H1 (cell line): ENCODE results near the gene GDNF. TPM values are rescaled to one million over a fixed set of nuclear protein-coding genes. Genes with fewer than 3 reads are reported as not detected.
A peak's percentile ranks its signal among the peaks of the same experiment; 100 is the strongest.

Experiments
- CTCF ChIA-PET: fragments of 300-600 bp; sonication (Branson Sonifier 250); formaldehyde crosslinking; loops from one replicate; lab custom pipeline; 2021; ENCODE audit not compliant: partially characterized antibody; lab: Charles Lee
- POLR2A ChIA-PET: fragments of 300-600 bp; sonication (Branson Sonifier 250); formaldehyde crosslinking; loops from one replicate; lab custom pipeline; 2021; ENCODE audit warnings: inconsistent platforms; ENCODE audit not compliant: partially characterized antibody; lab: Charles Lee
- DNase-seq, 2 experiments: peaks; one replicate each; pipeline versions ENCODE4 v3.0.0 to v3.0.0-alpha.2; 2010 to 2022; ENCODE audit warnings: low spot score in 2 of 2, low read depth in 1 of 2, mixed read lengths in 1 of 2
- FAIRE-seq: peaks from 2 replicates; lab custom pipeline; 2011; peaks lifted over from hg19 to GRCh38; lab: Jason Lieb, UNC
- H2AFZ ChIP-seq: 2 replicates; pipeline ENCODE4 v1.8.1; 2012; ENCODE audit warnings: low read length, inconsistent platforms
- H2AK5ac ChIP-seq: 2 replicates; pipeline ENCODE4 v1.6.1; 2013; ENCODE audit warnings: low read depth, low read length
- H2BK120ac ChIP-seq: replicated peaks from 2 replicates; pipeline ENCODE3; 2013; ENCODE audit warnings: low read depth, low read length, inconsistent platforms
- H2BK12ac ChIP-seq: 2 replicates; pipeline ENCODE4 v1.6.1; 2013; ENCODE audit warnings: low read depth, low read length
- H2BK15ac ChIP-seq: 2 replicates; pipeline ENCODE4 v1.6.1; 2013; ENCODE audit warnings: low read length
- H2BK20ac ChIP-seq: 2 replicates; pipeline ENCODE4 v1.6.1; 2013; ENCODE audit warnings: low read length
- H2BK5ac ChIP-seq: 2 replicates; pipeline ENCODE4 v1.6.1; 2013; ENCODE audit warnings: low read depth, low read length
- H3K14ac ChIP-seq: 2 replicates; pipeline ENCODE4 v1.6.1; 2013; ENCODE audit warnings: inconsistent platforms; ENCODE audit not compliant: insufficient read length
- H3K18ac ChIP-seq: 2 replicates; pipeline ENCODE4 v1.6.1; 2013; ENCODE audit warnings: low read length; ENCODE audit errors: extremely low read depth
- H3K23ac ChIP-seq: 2 replicates; pipeline ENCODE4 v1.6.1; 2013; ENCODE audit warnings: inconsistent platforms; ENCODE audit not compliant: insufficient read length
- H3K23me2 ChIP-seq: 2 replicates; pipeline ENCODE4 v1.6.1; 2013; ENCODE audit warnings: low read depth, low read length
- H3K27ac ChIP-seq: 2 replicates; pipeline ENCODE4 v1.6.1; 2011; ENCODE audit warnings: low read depth, low read length, inconsistent platforms
- H3K27me3 ChIP-seq, 4 experiments: replicated peaks in 1 of 4; 1 replicate in 1 of 4; 2 replicates in 3 of 4; pipeline versions ENCODE4 v1.6.1 to v1.8.1; 2011 to 2013; ENCODE audit warnings: low read length in 3 of 4, mild to moderate bottlenecking in 3 of 4, inconsistent platforms in 2 of 4, mixed read lengths in 2 of 4, moderate library complexity in 1 of 4; ENCODE audit not compliant: control insufficient read depth in 3 of 4, insufficient read depth in 3 of 4; ENCODE audit errors: extremely low read depth in 1 of 4
- H3K36me3 ChIP-seq, 4 experiments: 2 replicates each; pipeline versions ENCODE4 v1.6.1 to v1.8.1; 2011 to 2013; ENCODE audit warnings: mild to moderate bottlenecking in 4 of 4, low read length in 3 of 4, moderate library complexity in 2 of 4, control low read depth in 1 of 4, inconsistent platforms in 1 of 4; ENCODE audit not compliant: insufficient read depth in 4 of 4, control insufficient read depth in 2 of 4
- H3K4ac ChIP-seq: replicated peaks from 2 replicates; pipeline ENCODE3; 2013; ENCODE audit warnings: low read length, low read depth, mixed read lengths, inconsistent platforms; ENCODE audit not compliant: insufficient read length
- H3K4me1 ChIP-seq, 4 experiments: replicated peaks in 1 of 4; 1 replicate in 1 of 4; 2 replicates in 3 of 4; pipeline versions ENCODE4 v1.6.1 to v1.8.1; 2011 to 2013; ENCODE audit warnings: low read length in 3 of 4, inconsistent platforms in 2 of 4, mixed read lengths in 1 of 4; ENCODE audit not compliant: insufficient read depth in 4 of 4, control insufficient read depth in 3 of 4
- H3K4me2 ChIP-seq, 2 experiments: 2 replicates each; pipeline versions ENCODE4 v1.6.1 to v1.8.1; 2011 to 2013; ENCODE audit warnings: low read depth in 2 of 2, low read length in 2 of 2, control low read depth in 1 of 2, inconsistent platforms in 1 of 2, mild to moderate bottlenecking in 1 of 2; ENCODE audit not compliant: insufficient read depth in 1 of 2
- H3K4me3 ChIP-seq, 4 experiments: fragments of 200-600, 300-600 bp in 1 of 4; sonication (generic), shearing (Covaris generic), sonication (Bioruptor Twin) in 1 of 4; 2 replicates each; pipeline versions ENCODE4 v1.5.1 to v1.8.1; 2011 to 2016; ENCODE audit warnings: low read length in 4 of 4, low read depth in 3 of 4, control low read depth in 2 of 4, inconsistent platforms in 2 of 4, mild to moderate bottlenecking in 2 of 4, mixed read lengths in 1 of 4, moderate library complexity in 1 of 4; ENCODE audit not compliant: insufficient read depth in 2 of 4; ENCODE audit errors: extremely low read depth in 1 of 4
- H3K56ac ChIP-seq: replicated peaks from 2 replicates; pipeline ENCODE3; 2013; ENCODE audit warnings: low read depth, mild to moderate bottlenecking, mixed read lengths, low read length, inconsistent platforms; ENCODE audit not compliant: insufficient read length
- H3K79me1 ChIP-seq: 2 replicates; pipeline ENCODE4 v1.6.1; 2013; ENCODE audit warnings: low read depth, low read length, control low read depth
- H3K79me2 ChIP-seq, 2 experiments: 2 replicates each; pipeline versions ENCODE4 v1.6.1 to v1.8.1; 2012 to 2013; ENCODE audit warnings: low read length in 2 of 2, mild to moderate bottlenecking in 2 of 2, inconsistent platforms in 1 of 2; ENCODE audit not compliant: insufficient read depth in 2 of 2, control insufficient read depth in 1 of 2
- H3K9ac ChIP-seq, 4 experiments: replicated peaks in 1 of 4; 1 replicate in 1 of 4; 2 replicates in 3 of 4; pipeline versions ENCODE4 v1.6.1 to v1.8.1; 2011 to 2013; ENCODE audit warnings: low read depth in 3 of 4, low read length in 3 of 4, control low read depth in 2 of 4, mild to moderate bottlenecking in 2 of 4, moderate library complexity in 2 of 4, inconsistent platforms in 1 of 4; ENCODE audit errors: extremely low read depth in 1 of 4
- H3K9me3 ChIP-seq, 2 experiments: 2 replicates each; pipeline versions ENCODE4 v1.6.1 to v1.8.1; 2012 to 2013; ENCODE audit warnings: mild to moderate bottlenecking in 2 of 2, moderate library complexity in 2 of 2, control low read depth in 1 of 2, inconsistent platforms in 1 of 2, low read depth in 1 of 2, low read length in 1 of 2, mixed read lengths in 1 of 2; ENCODE audit not compliant: insufficient read depth in 2 of 2
- H4K20me1 ChIP-seq, 2 experiments: replicated peaks in 1 of 2; 2 replicates each; pipeline versions ENCODE3 to v1.8.1; 2011 to 2013; ENCODE audit warnings: inconsistent platforms in 2 of 2, low read length in 2 of 2, mild to moderate bottlenecking in 1 of 2; ENCODE audit not compliant: insufficient read depth in 2 of 2, control insufficient read depth in 1 of 2
- H4K5ac ChIP-seq: 2 replicates; pipeline ENCODE4 v1.6.1; 2013; ENCODE audit warnings: low read length, low read depth, mixed read lengths, inconsistent platforms; ENCODE audit not compliant: insufficient read length
- H4K8ac ChIP-seq: 2 replicates; pipeline ENCODE4 v1.8.0; 2013; ENCODE audit warnings: mild to moderate bottlenecking, moderate library complexity, low read length, inconsistent platforms; ENCODE audit not compliant: insufficient read depth; ENCODE audit errors: extremely low read depth
- H4K91ac ChIP-seq: replicated peaks from 2 replicates; pipeline ENCODE3; 2013; ENCODE audit warnings: low read length, mixed read lengths, inconsistent platforms; ENCODE audit not compliant: insufficient read length
- CEBPB ChIP-seq: IDR thresholded peaks from 2 replicates; pipeline ENCODE4 v1.6.1; 2012; ENCODE audit warnings: low read depth, low read length
- CREB1 ChIP-seq: IDR thresholded peaks from 2 replicates; pipeline ENCODE4 v1.6.1; 2012; ENCODE audit warnings: inconsistent platforms
- EGR1 ChIP-seq: IDR thresholded peaks from 2 replicates; pipeline ENCODE4 v1.6.1; 2011; ENCODE audit warnings: low read depth, low read length, borderline replicate concordance
- HDAC6 ChIP-seq: IDR thresholded peaks from one replicate; pipeline ENCODE4 v1.7.1; 2012; ENCODE audit warnings: low read depth, mild to moderate bottlenecking, inconsistent platforms, low read length, moderate library complexity
- JUN ChIP-seq: IDR thresholded peaks from 2 replicates; pipeline ENCODE4 v1.6.1; 2011; ENCODE audit warnings: low read depth, mild to moderate bottlenecking, improper control_type of control experiment, low read length
- KDM1A ChIP-seq: fragments of 200-600, 300-600 bp; sonication (generic); IDR thresholded peaks from 2 replicates; pipeline ENCODE4 v1.7.1; 2016; ENCODE audit warnings: mild to moderate bottlenecking, low read length, borderline replicate concordance
- KDM4A ChIP-seq: IDR thresholded peaks from one replicate; pipeline ENCODE4 v1.7.1; 2012; ENCODE audit warnings: low read depth, mild to moderate bottlenecking, moderate library complexity, low read length, inconsistent platforms; ENCODE audit not compliant: severe bottlenecking
- NRF1 ChIP-seq: IDR thresholded peaks from 2 replicates; pipeline ENCODE4 v1.6.1; 2011; ENCODE audit warnings: mild to moderate bottlenecking, low read depth, low read length, improper control_type of control experiment
- POU5F1 ChIP-seq: IDR thresholded peaks from 2 replicates; pipeline ENCODE4 v1.6.1; 2011; ENCODE audit warnings: low read depth, mild to moderate bottlenecking, low read length, moderate library complexity
- SIX5 ChIP-seq: IDR thresholded peaks from 2 replicates; pipeline ENCODE4 v1.6.1; 2011; ENCODE audit warnings: mild to moderate bottlenecking, low read depth, low read length
- TAF1 ChIP-seq: IDR thresholded peaks from 2 replicates; pipeline ENCODE4 v1.6.1; 2011; ENCODE audit warnings: mild to moderate bottlenecking, low read depth, low read length
- WGBS, 2 experiments: shearing (Covaris generic) in 1 of 2; methylation state at CpG; one replicate each; pipeline versions ENCODE4 v1.1.6 to v1.1.7; 2013 to 2015; ENCODE audit warnings: low lambda C conversion rate in 2 of 2, mixed read lengths in 2 of 2, inconsistent platforms in 1 of 2, low coverage in 1 of 2, missing lambda C conversion rate in 1 of 2; ENCODE audit not compliant: insufficient replicate concordance in 2 of 2, insufficient coverage in 1 of 2, insufficient read length in 1 of 2; ENCODE audit errors: extremely low coverage in 1 of 2, missing lambda C conversion rate in 1 of 2; 5-methylcytosine and 5-hydroxymethylcytosine counted together
- polyA plus RNA-seq, 7 experiments: library from polyadenylated mRNA; depleted of rRNA in 3 of 7; stranded (reverse) in 5 of 7; unstranded in 2 of 7; fragments of >200 nt in 5 of 7; fragments of 200-250 nt in 2 of 7; gene quantifications; 1 replicate in 5 of 7; 2 replicates in 1 of 7; 4 replicates in 1 of 7; pipeline versions ENCODE4 v1.2.1 to v1.2.3, GENCODE V29; 2011 to 2013; ENCODE audit warnings: missing spikeins in 2 of 7, mixed read lengths in 2 of 7
- total RNA-seq: library from RNA; stranded (reverse); fragmentation: NEBNext Ultra II Directional; extraction: Animal tissue kit (Norgen Biotek cat#: 25700); gene quantifications from 2 replicates; pipeline ENCODE4 v1.2.1, GENCODE V29; 2021
- TF ChIP-seq, protein P1 (sequence below): IDR thresholded peaks from 2 replicates; pipeline ENCODE4 v1.6.1; 2012; ENCODE audit warnings: inconsistent platforms
- TF ChIP-seq, protein P2 (sequence below): IDR thresholded peaks from 2 replicates; pipeline ENCODE4 v1.6.1; 2011; ENCODE audit warnings: low read length, improper control_type of control experiment

Gene GDNF
- total and polyA plus RNA-seq, 2 of the 8 experiments (the other 6 are each of a cell fraction or from before 2014, with no cell fraction given) = 0.15 to 2.0 TPM

DNA sequence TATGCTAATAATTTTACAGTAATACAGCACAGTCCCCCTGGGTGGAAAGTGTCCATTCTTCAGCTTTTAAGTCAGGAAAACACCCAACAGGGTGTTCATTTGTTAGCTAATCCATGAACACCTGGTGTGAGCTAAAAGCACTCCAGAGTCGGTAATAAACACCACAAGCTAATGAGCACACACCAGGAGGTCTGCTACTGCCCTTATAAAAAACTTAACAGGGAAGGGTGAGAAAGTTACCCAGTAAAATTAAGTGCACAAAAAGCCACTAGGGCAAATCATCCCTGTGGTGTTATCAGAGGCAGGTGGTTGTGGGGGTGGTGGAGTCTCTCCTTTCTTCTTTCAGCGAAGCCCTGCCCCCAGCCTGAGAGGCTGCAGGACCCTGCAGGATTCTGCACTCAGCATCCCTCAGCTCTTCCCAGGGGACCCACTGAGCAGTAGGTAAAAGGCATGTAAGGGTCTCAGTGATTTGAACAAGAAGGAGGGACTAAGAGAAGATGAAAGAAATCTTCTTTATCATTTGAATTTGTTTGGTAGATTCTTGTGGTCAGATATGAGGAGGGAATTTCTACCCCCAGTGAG is 14.4 kb downstream of the GDNF start:
- Histone ChIP-seq H3K4me3 (no peak overlapping the region), H3K79me1 (no peaks in the 10 kb centered on the region), H3K4me1 (peaks cover 0 to 5% (median 2%) of the 10 kb centered on the region in 4 experiments; a peak in 3 of 7 replicates), H3K18ac (no peak overlapping the region), H3K27me3 (peaks cover 0 to 3% (median 0%) of the 10 kb centered on the region in 4 experiments; a peak in 3 of 7 replicates), H3K23ac (no peak overlapping the region), H3K4ac (no peak overlapping the region), H2AFZ (no peak overlapping the region), H3K36me3 (no peaks in the 10 kb centered on the region), H4K5ac (no peak overlapping the region), H3K79me2 (no peaks in the 10 kb centered on the region), H4K20me1 (no peaks in the 10 kb centered on the region), H2BK5ac (no peak overlapping the region), H2AK5ac (no peak overlapping the region), H2BK15ac (no peak overlapping the region), H4K8ac (no peak overlapping the region), H2BK12ac (no peak overlapping the region), H3K56ac (no peak overlapping the region), H3K23me2 (no peaks in the 10 kb centered on the region), H3K9me3 (no peaks in the 10 kb centered on the region), H4K91ac (no peak overlapping the region), H3K14ac (no peak overlapping the region), H2BK120ac (no peak overlapping the region), H3K9ac (no peak overlapping the region), H3K4me2 (peak overlapping the region; percentile 16 to 33; a peak in 2 of 4 replicates), H2BK20ac (no peak overlapping the region), H3K27ac (no peak overlapping the region)
- ChIA-PET CTCF (interaction anchor here (1.0 to 3.6 kb wide), 4 partner anchors 10 to 367 kb away, joined by 3 to 17 read pairs (median 8); no protein-coding TSS in a partner anchor), POLR2A (interaction anchor here (1.1 kb wide), 1 partner anchor 8 kb away, joined by 4 read pairs; no protein-coding TSS in a partner anchor)
- 36% methylated on average over 2 of the region's 2 CpGs; no CpG with 5 or more reads in 1 of the 2 experiments for WGBS, 2 experiments
- FAIRE-seq = no peak
- no peak for DNase-seq
- TF ChIP-seq KDM1A = no peak
- TF ChIP-seq NRF1 = no peak
- no peak for TF ChIP-seq POU5F1
- no peak for TF ChIP-seq CEBPB
- TF ChIP-seq SIX5 = no peak
- TF ChIP-seq EGR1 = no peak
- no peak for TF ChIP-seq HDAC6
- TF ChIP-seq TAF1 = no peak
- TF ChIP-seq, protein P1, sequence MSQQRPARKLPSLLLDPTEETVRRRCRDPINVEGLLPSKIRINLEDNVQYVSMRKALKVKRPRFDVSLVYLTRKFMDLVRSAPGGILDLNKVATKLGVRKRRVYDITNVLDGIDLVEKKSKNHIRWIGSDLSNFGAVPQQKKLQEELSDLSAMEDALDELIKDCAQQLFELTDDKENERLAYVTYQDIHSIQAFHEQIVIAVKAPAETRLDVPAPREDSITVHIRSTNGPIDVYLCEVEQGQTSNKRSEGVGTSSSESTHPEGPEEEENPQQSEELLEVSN = no peak
- no peak for TF ChIP-seq JUN
- TF ChIP-seq, protein P2, sequence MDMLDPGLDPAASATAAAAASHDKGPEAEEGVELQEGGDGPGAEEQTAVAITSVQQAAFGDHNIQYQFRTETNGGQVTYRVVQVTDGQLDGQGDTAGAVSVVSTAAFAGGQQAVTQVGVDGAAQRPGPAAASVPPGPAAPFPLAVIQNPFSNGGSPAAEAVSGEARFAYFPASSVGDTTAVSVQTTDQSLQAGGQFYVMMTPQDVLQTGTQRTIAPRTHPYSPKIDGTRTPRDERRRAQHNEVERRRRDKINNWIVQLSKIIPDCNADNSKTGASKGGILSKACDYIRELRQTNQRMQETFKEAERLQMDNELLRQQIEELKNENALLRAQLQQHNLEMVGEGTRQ = no peak
- no peak for TF ChIP-seq CREB1
- TF ChIP-seq KDM4A = no peak
